Spleen (tissue), 7 donors: ENCODE results near the gene MYO3B.

ENCODE experiments used
- POLR2A ChIP-seq, 3 donors: fragments of 450-650 bp; IDR thresholded peaks; one replicate each; pipeline ENCODE4 v1.5.1; 2017; ENCODE audit warnings: antibody characterized with exemption in 3 of 3, mild to moderate bottlenecking in 1 of 3
- POLR2AphosphoS5 ChIP-seq, 3 donors: sonication (generic); formaldehyde crosslinking; IDR thresholded peaks; one replicate each; pipeline ENCODE4 v1.5.1; 2017; ENCODE audit warnings: antibody characterized with exemption in 3 of 3
- TF ChIP-seq, protein P1 (sequence below), 11 experiments: fragments of 200-600 bp in 7 of 11; fragments of 450-650 bp in 4 of 11; sonication (generic) in 4 of 11; IDR thresholded peaks in 8 of 11; conservative IDR thresholded peaks in 3 of 11; 1 replicate in 7 of 11; 2 replicates in 4 of 11; pipeline versions ENCODE4 v1.4.0 to v1.8.0; 2016 to 2021; ENCODE audit warnings: antibody characterized with exemption in 11 of 11, inconsistent platforms in 4 of 11, mild to moderate bottlenecking in 1 of 11
- donor health status: DM: no; HTN: no; CAD: no; lungs with moderate emphysema.
- donor health status: DM: no; HTN: no; CAD: no.
- donor health status: DM: no; HTN: no; CAD: no.

- TF ChIP-seq, protein P1, sequence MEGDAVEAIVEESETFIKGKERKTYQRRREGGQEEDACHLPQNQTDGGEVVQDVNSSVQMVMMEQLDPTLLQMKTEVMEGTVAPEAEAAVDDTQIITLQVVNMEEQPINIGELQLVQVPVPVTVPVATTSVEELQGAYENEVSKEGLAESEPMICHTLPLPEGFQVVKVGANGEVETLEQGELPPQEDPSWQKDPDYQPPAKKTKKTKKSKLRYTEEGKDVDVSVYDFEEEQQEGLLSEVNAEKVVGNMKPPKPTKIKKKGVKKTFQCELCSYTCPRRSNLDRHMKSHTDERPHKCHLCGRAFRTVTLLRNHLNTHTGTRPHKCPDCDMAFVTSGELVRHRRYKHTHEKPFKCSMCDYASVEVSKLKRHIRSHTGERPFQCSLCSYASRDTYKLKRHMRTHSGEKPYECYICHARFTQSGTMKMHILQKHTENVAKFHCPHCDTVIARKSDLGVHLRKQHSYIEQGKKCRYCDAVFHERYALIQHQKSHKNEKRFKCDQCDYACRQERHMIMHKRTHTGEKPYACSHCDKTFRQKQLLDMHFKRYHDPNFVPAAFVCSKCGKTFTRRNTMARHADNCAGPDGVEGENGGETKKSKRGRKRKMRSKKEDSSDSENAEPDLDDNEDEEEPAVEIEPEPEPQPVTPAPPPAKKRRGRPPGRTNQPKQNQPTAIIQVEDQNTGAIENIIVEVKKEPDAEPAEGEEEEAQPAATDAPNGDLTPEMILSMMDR (IDR thresholded peaks at IDR 0.05 in 8 of 11, conservative IDR thresholded peaks at IDR 0.05 in 3 of 11) = no peak
- TF ChIP-seq POLR2A (IDR thresholded peaks at IDR 0.05) (no peak), POLR2AphosphoS5 (IDR thresholded peaks at IDR 0.05) (no peak)
Measured at GRCh38 chr2:170185319-170185718, 7.4 kb downstream of the MYO3B start.
